Testis (tissue), 3 donors: ENCODE data around the gene EEF1A2. TPM values are rescaled to one million over a fixed set of nuclear protein-coding genes. Genes with fewer than 3 reads are reported as not detected.

Experiments
- DNase-seq: peaks from one replicate; pipeline ENCODE4 v3.0.0-alpha.2; 2019
- H3K27ac ChIP-seq, 2 donors: fragments of 200-600 bp; sonication (generic); one replicate each; pipeline ENCODE4 v1.5.1; 2019
- H3K27me3 ChIP-seq: fragments of 200-600 bp; sonication (generic); one replicate; pipeline ENCODE4 v1.5.1; 2019
- H3K36me3 ChIP-seq: fragments of 200-600 bp; sonication (generic); one replicate; pipeline ENCODE4 v1.5.1; 2017; ENCODE audit warnings: low read depth; ENCODE audit errors: missing control alignments
- H3K4me1 ChIP-seq: fragments of 200-600 bp; sonication (generic); one replicate; pipeline ENCODE4 v1.5.1; 2019
- H3K4me3 ChIP-seq, 2 donors: fragments of 200-600 bp; sonication (generic); one replicate each; pipeline ENCODE4 v1.5.1; 2017 to 2019
- H3K9me3 ChIP-seq: fragments of 200-600 bp; sonication (generic); one replicate; pipeline ENCODE4 v1.5.1; 2017
- CTCF ChIP-seq, 3 experiments: fragments of 450-650 bp in 2 of 3; fragments of 200-600 bp in 1 of 3; sonication (generic) in 1 of 3; IDR thresholded peaks; one replicate each; pipeline ENCODE4 v1.5.1; 2016 to 2019; ENCODE audit warnings: antibody characterized with exemption in 3 of 3, mild to moderate bottlenecking in 2 of 3, moderate library complexity in 1 of 3
- POLR2A ChIP-seq: fragments of 450-650 bp; IDR thresholded peaks from one replicate; pipeline ENCODE4 v1.6.1; 2017; ENCODE audit warnings: antibody characterized with exemption, mild to moderate bottlenecking, moderate library complexity
- WGBS, 2 donors: methylation state at CpG; one replicate each; pipeline ENCODE4 v1.1.5; 2018; 5-methylcytosine and 5-hydroxymethylcytosine counted together
- intact Hi-C: fragments of 100-400 bp; cut with DNase I; formaldehyde crosslinking; loops from one replicate; pipeline ENCODE4 v1.15.1; 2023; ENCODE audit warnings: low total_unique reads
- polyA plus RNA-seq: library from polyadenylated mRNA; stranded (reverse); fragments of 350-450 nt; fragmentation: Illumina TruSeq; extraction: RNeasy Lipid Tissue Mini Kit (QIAGEN cat#74804); gene quantifications from one replicate; pipeline ENCODE4 v1.2.3, GENCODE V29; 2014; ENCODE audit warnings: low read depth, low replicate concordance; ENCODE audit not compliant: insufficient read depth
- total RNA-seq, 2 donors: library from RNA; depleted of rRNA; stranded (reverse); fragments of >200 nt; gene quantifications; one replicate each; pipeline ENCODE4 v1.2.3, GENCODE V29; 2016

The EEF1A2 gene
- total and polyA plus RNA-seq, 3 donors from 2014 or later = 9.8 to 19.1 (median 15.9) TPM

- no peaks in the 10 kb centered on the region for H3K4me1 ChIP-seq
- no peak overlapping the region for H3K4me3 ChIP-seq
- H3K27ac ChIP-seq = no peak overlapping the region
- no peaks in the 10 kb centered on the region for H3K9me3 ChIP-seq
- DNase-seq = no peak
- intact Hi-C loops = no loop called here
- TF ChIP-seq CTCF (IDR thresholded peaks at IDR 0.05) (no peak), POLR2A (no peak)
- WGBS, 2 donors = 83 to 86% methylated on average over 17 of the region's 17 CpGs
- H3K36me3 ChIP-seq = no peaks in the 10 kb centered on the region
- no peaks in the 10 kb centered on the region for H3K27me3 ChIP-seq
These were observed 39.9 kb downstream of the EEF1A2 start for GRCh38 chr20:63459070-63459380.

GRCh38 chr20:63458170-63459069, 40.5 kb downstream of the EEF1A2 start:
- 91 to 96% methylated on average over 10 to 36 of the region's 36 CpGs for WGBS, 2 donors
- H3K9me3 ChIP-seq = no peaks in the 10 kb centered on the region
- no peak overlapping the region for H3K4me3 ChIP-seq
- no peak overlapping the region for H3K27ac ChIP-seq
- H3K36me3 ChIP-seq = no peaks in the 10 kb centered on the region
- TF ChIP-seq POLR2A (no peak), CTCF (IDR thresholded peaks at IDR 0.05) (no peak)
- intact Hi-C loops = no loop called here
- no peak for DNase-seq
- no peaks in the 10 kb centered on the region for H3K4me1 ChIP-seq
- no peaks in the 10 kb centered on the region for H3K27me3 ChIP-seq

- Histone ChIP-seq H3K4me1 (no peaks in the 10 kb centered on the region), H3K27me3 (no peaks in the 10 kb centered on the region), H3K4me3 (no peak overlapping the region), H3K9me3 (no peaks in the 10 kb centered on the region), H3K36me3 (no peaks in the 10 kb centered on the region), H3K27ac (no peak overlapping the region)
- 51 to 60% methylated on average over 11 to 17 of the region's 17 CpGs for WGBS, 2 donors
- TF ChIP-seq POLR2A (no peak), CTCF (IDR thresholded peaks at IDR 0.05) (no peak)
- intact Hi-C loops = no loop called here
- DNase-seq = no peak
These were observed 41.1 kb downstream of the EEF1A2 start for GRCh38 chr20:63457737-63458136.

GRCh38 chr20:63456429-63457284, 42.2 kb downstream of the EEF1A2 start:
- no peaks in the 10 kb centered on the region for H3K27me3 ChIP-seq
- no peak overlapping the region for H3K27ac ChIP-seq
- TF ChIP-seq CTCF (IDR thresholded peaks at IDR 0.05) (no peak), POLR2A (no peak)
- H3K4me3 ChIP-seq = no peak overlapping the region
- no peaks in the 10 kb centered on the region for H3K9me3 ChIP-seq
- DNase-seq = no peak
- H3K36me3 ChIP-seq = no peaks in the 10 kb centered on the region
- no peaks in the 10 kb centered on the region for H3K4me1 ChIP-seq
- intact Hi-C loops = no loop called here
- 44 to 49% methylated on average over 7 to 40 of the region's 40 CpGs for WGBS, 2 donors
